Measurements from ENCODE around the gene MAP3K5. TPM values are rescaled to one million over a fixed set of nuclear protein-coding genes. Genes with fewer than 3 reads are reported as not detected.
A peak's percentile ranks its signal among the peaks of the same experiment; 100 is the strongest.

The MAP3K5 gene
- total RNA-seq, 1 donor from 2014 or later = 5.7 TPM

DNA sequence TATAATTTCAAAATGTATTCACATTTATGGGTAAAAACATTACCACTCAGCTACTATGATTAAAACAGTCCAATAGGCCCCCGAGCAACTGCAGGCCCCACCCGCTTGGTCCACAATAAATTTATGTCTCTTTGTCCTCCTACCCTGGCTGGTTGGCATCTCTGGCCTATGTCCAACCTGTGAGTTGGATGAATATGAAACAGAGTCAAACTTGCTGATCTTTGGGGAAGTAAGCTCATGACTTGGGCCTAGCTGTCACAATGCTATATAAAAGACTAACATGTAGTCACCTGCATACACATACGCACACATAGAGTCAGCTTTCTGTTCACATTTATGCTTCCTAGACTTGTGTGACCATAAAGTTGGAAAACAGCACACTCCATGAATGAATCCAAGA is 262.6 kb downstream of the MAP3K5 start:
- no peaks in the 10 kb centered on the region for H3K27me3 ChIP-seq (ENCODE audit: control insufficient read depth, insufficient read depth, low read length)
- no peaks in the 10 kb centered on the region for H3K36me3 ChIP-seq (ENCODE audit: control insufficient read depth, insufficient read depth, low read length)
- no peak for DNase-seq (ENCODE audit: low read depth)
- H3K4me3 ChIP-seq (ENCODE audit: low read depth, low read length) = no peak overlapping the region
- TF ChIP-seq, protein P1, sequence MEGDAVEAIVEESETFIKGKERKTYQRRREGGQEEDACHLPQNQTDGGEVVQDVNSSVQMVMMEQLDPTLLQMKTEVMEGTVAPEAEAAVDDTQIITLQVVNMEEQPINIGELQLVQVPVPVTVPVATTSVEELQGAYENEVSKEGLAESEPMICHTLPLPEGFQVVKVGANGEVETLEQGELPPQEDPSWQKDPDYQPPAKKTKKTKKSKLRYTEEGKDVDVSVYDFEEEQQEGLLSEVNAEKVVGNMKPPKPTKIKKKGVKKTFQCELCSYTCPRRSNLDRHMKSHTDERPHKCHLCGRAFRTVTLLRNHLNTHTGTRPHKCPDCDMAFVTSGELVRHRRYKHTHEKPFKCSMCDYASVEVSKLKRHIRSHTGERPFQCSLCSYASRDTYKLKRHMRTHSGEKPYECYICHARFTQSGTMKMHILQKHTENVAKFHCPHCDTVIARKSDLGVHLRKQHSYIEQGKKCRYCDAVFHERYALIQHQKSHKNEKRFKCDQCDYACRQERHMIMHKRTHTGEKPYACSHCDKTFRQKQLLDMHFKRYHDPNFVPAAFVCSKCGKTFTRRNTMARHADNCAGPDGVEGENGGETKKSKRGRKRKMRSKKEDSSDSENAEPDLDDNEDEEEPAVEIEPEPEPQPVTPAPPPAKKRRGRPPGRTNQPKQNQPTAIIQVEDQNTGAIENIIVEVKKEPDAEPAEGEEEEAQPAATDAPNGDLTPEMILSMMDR (IDR thresholded peaks at IDR 0.05; ENCODE audit: insufficient read depth, low read length, poor library complexity, severe bottlenecking) = no peak

DNA sequence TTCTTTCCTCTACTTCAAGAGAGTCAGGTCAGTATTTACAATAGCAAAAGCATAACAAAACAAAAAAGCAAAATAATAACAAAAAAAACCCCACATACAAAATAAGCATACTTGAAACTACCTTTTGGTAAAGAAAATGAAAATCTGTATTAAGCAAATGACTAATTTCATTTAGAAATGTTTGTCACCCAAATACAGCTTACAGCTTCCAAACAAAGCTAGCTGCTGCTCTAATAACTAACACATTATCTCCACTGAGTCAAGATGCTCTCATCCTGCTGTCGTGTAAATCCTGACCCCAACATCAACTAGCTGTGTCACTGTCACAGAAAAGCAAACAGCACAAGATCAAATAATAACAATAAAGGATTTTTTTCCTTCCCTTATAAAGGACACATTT is 263.8 kb downstream of the MAP3K5 start:
- TF ChIP-seq, protein P1 (IDR thresholded peaks at IDR 0.05; ENCODE audit: insufficient read depth, low read length, poor library complexity, severe bottlenecking) = no peak
- H3K4me3 ChIP-seq (ENCODE audit: low read depth, low read length) = no peak overlapping the region

DNA sequence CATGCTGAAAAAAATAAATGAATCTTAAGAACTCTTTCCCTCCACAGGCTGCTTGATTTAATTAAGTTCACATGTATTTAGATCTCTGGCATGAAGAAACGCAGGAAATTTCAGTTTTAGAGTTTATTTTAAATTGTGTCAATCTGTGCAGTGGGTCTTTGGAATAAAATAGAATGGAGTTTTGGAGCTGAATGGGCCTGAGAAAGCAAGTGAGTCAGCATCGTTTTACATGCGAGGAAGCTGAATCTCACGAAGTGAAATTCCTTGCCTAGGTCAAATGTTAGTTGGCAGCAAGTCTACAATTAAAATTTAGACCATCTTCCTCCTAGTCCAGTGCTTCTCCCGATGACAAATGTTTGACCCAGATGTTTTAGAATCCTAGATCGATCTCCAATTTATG is 264.4 kb downstream of the MAP3K5 start:
- Histone ChIP-seq H3K36me3 (ENCODE audit: control insufficient read depth, insufficient read depth, low read length) (no peaks in the 10 kb centered on the region), H3K27me3 (ENCODE audit: control insufficient read depth, insufficient read depth, low read length) (no peaks in the 10 kb centered on the region), H3K4me3 (ENCODE audit: low read depth, low read length) (no peak overlapping the region)
- DNase-seq (ENCODE audit: low read depth) = no peak
- TF ChIP-seq, protein P1 (IDR thresholded peaks at IDR 0.05; ENCODE audit: insufficient read depth, low read length, poor library complexity, severe bottlenecking) = no peak

More for the DNA sequence above, 263.8 kb downstream of the MAP3K5 start:
- Histone ChIP-seq H3K27me3 (ENCODE audit: control insufficient read depth, insufficient read depth, low read length) (no peaks in the 10 kb centered on the region), H3K36me3 (ENCODE audit: control insufficient read depth, insufficient read depth, low read length) (no peaks in the 10 kb centered on the region)
- DNase-seq (ENCODE audit: low read depth) = no peak

DNA sequence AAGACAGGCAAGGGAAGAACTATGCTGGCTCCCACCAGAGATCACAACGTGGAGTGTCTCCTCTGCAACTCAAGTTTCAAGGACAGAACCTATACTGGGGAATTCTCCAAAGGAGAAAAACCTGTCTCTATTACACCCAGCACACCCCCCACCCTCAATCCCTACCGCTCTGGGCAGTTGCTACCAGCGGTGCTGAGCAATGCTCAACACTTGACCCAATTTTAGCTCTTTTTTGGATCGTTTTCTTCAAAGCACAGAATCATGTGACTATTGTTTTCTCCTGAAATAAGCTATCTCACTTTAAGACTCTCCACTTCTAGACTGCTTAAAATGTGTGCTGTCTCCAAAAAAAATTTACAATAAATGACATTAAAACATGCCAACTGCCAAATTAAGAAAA is 265.3 kb downstream of the MAP3K5 start:
- TF ChIP-seq, protein P1 (IDR thresholded peaks at IDR 0.05; ENCODE audit: insufficient read depth, low read length, poor library complexity, severe bottlenecking) = no peak
- Histone ChIP-seq H3K4me3 (ENCODE audit: low read depth, low read length) (no peak overlapping the region), H3K27me3 (ENCODE audit: control insufficient read depth, insufficient read depth, low read length) (no peaks in the 10 kb centered on the region), H3K36me3 (ENCODE audit: control insufficient read depth, insufficient read depth, low read length) (no peaks in the 10 kb centered on the region)
- no peak for DNase-seq (ENCODE audit: low read depth)

DNA sequence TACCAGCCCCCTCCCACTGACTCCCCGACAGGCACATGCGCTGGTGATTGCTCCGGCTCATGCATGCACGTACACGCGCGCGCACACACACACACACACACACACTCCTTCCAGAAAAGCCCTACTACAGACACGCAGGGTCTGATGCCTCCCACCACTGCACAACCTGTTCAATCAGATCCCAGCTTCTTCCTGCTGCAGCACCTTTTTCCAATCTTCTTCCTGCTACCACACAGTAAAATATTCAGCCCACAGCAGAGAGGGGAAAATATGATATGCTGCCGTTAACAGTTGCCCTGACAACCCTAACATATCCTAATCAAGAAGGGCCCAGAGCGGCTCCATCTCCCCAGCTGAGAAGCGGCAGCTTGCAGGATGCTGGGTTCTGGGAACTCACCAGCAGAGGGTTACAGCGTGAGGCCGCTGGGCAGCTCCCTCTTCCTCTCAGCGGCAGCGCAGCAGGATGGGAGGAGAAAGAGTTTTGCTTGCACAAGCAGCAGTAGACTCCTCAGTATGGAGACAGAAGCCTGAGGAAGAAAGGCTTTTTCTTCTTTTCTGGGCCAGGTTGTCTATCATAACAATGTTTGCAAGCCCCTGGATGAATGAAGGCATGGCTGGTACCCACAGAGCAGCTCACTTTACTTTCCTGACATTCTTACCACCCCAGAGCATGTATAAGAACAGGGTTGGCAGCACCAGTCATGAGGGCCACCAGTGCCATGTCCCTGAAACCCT is 265.9 kb downstream of the MAP3K5 start:
- Histone ChIP-seq H3K4me3 (ENCODE audit: low read depth, low read length) (no peak overlapping the region), H3K27me3 (ENCODE audit: control insufficient read depth, insufficient read depth, low read length) (no peaks in the 10 kb centered on the region), H3K36me3 (ENCODE audit: control insufficient read depth, insufficient read depth, low read length) (no peaks in the 10 kb centered on the region)
- TF ChIP-seq, protein P1 (IDR thresholded peaks at IDR 0.05; ENCODE audit: insufficient read depth, low read length, poor library complexity, severe bottlenecking) = peak; percentile 71
- no peak for DNase-seq (ENCODE audit: low read depth)

All from kidney epithelial cell (primary cell).